Measurements from ENCODE around the gene TMEM201.

DNA sequence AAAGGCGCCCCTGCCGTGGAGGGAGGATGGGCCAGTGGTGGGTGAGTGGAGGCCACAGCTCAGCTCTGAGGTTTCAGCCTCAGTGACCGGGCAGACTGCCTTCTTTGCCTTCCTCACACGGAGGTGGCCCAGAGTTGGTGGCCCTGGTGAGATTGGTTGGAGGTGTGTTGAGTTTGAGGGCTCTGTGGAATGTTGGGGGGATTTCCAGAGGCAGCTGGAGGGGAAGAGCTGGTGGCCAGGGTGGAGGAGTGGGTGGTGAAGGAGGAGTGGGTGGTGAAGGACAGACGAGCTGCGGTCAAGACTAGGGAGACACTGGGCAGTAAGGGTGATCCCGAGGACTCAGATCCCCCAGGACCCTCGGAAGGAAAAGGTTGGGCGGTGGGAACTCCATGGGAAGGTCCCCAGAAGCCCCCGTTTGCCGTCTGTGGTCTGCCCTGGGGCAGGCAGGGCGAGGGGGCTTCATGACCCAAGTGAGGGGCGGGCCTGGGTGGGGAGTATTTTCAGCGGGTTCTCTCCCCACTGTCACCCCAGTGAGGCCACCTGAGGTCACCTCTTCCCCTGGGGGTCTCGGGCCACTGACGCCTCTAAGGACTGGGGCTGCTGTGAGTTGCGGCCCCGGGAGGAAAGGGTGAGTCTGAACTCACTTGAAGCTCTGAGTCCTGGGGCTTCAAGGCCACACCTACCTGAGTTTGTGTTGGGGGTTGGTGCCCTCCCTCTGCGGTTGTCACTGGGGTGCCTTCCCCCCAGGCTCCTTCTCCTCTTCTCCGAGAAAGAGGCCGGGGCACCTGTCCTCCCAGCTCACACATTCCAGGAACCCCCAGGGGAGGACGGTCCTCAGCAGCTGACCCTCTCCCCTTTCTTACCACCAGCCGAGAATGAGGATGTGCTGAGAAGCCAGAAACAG is 40.1 kb downstream of the TMEM201 start:
- TF ChIP-seq EZH2 (IDR thresholded peaks at IDR 0.05) (no peak), EZH2phosphoT487 (IDR thresholded peaks at IDR 0.05) (no peak)
- TF ChIP-seq, protein P1, sequence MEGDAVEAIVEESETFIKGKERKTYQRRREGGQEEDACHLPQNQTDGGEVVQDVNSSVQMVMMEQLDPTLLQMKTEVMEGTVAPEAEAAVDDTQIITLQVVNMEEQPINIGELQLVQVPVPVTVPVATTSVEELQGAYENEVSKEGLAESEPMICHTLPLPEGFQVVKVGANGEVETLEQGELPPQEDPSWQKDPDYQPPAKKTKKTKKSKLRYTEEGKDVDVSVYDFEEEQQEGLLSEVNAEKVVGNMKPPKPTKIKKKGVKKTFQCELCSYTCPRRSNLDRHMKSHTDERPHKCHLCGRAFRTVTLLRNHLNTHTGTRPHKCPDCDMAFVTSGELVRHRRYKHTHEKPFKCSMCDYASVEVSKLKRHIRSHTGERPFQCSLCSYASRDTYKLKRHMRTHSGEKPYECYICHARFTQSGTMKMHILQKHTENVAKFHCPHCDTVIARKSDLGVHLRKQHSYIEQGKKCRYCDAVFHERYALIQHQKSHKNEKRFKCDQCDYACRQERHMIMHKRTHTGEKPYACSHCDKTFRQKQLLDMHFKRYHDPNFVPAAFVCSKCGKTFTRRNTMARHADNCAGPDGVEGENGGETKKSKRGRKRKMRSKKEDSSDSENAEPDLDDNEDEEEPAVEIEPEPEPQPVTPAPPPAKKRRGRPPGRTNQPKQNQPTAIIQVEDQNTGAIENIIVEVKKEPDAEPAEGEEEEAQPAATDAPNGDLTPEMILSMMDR (IDR thresholded peaks at IDR 0.05) = no peak
